ENCODE data around the gene GCK.
A peak's percentile ranks its signal among the peaks of the same experiment; 100 is the strongest.
"Not testable (repeated sequence)": the region's sequence is repeated elsewhere in the genome, so short reads cannot be mapped to it uniquely, and the experiment has no call there.

The GCK gene

GRCh38 chr7:44127161-44127560, 62.1 kb downstream of the GCK start:
- TF ChIP-seq CTCF (IDR thresholded peaks at IDR 0.05; ENCODE audit: insufficient read depth, low read length, missing control alignments): no peak
- ChIA-PET CTCF (interaction anchor here (1.3 kb wide), 1 partner anchor 70 kb away, joined by 3 read pairs; no protein-coding TSS in a partner anchor), POLR2A (no interaction called here)
- H3K4me3 ChIP-seq (ENCODE audit: low read depth, low read length): no peak overlapping the region
- no peak for DNase-seq (ENCODE audit: low read depth, low spot score)

- CTCF ChIA-PET: interaction anchor here (1.1 to 1.7 kb wide), 2 partner anchors 69 to 86 kb away, joined by 3 read pairs; no protein-coding TSS in a partner anchor
- POLR2A ChIA-PET; DNase-seq (ENCODE audit: low read depth, low spot score); H3K4me3 ChIP-seq (ENCODE audit: low read depth, low read length): not testable (repeated sequence)
Measured at GRCh38 chr7:44126574-44126973, 62.7 kb downstream of the GCK start.

- no peak for TF ChIP-seq CTCF (IDR thresholded peaks at IDR 0.05; ENCODE audit: insufficient read depth, low read length, missing control alignments)
- no peak overlapping the region for H3K4me3 ChIP-seq (ENCODE audit: low read depth, low read length)
- no peak for DNase-seq (ENCODE audit: low read depth, low spot score)
- ChIA-PET CTCF (interaction anchor here (0.9 to 3.0 kb wide), 7 partner anchors 24 to 116 kb away, joined by 3 to 14 read pairs (median 4); no protein-coding TSS in a partner anchor), POLR2A (interaction anchor here (1.2 to 1.4 kb wide), 2 partner anchors 52 to 59 kb away, joined by 4 to 5 read pairs; partner anchors contain the start of gene PGAM2)
Measured at GRCh38 chr7:44124822-44125202, 64.4 kb downstream of the GCK start.

GRCh38 chr7:44123190-44124003, 65.8 kb downstream of the GCK start, which contains the start of gene POLD2:
POLD2 (minus strand) TSS chr7:44123548; CDS start chr7:44122053, 1,495 bp downstream.
- peak within 1 kb of the TSS; percentile 80 for H3K4me3 ChIP-seq (ENCODE audit: low read depth, low read length)
- CTCF ChIA-PET: interaction anchor here (1.1 to 3.0 kb wide), 8 partner anchors 11 to 82 kb away, joined by 3 to 14 read pairs (median 4); no protein-coding TSS in a partner anchor
- peak; percentile 56 for DNase-seq (ENCODE audit: low read depth, low spot score)
- no peak for TF ChIP-seq CTCF (IDR thresholded peaks at IDR 0.05; ENCODE audit: insufficient read depth, low read length, missing control alignments)
- POLR2A ChIA-PET: interaction anchor here (0.9 to 1.5 kb wide), 8 partner anchors 8 to 57 kb away, joined by 3 to 8 read pairs (median 4); partner anchors contain the start of genes AEBP1 and PGAM2

GRCh38 chr7:44122529-44122928, 66.7 kb downstream of the GCK start:
- ChIA-PET POLR2A (interaction anchor here (1.0 to 1.5 kb wide), 5 partner anchors 9 to 41 kb away, joined by 3 to 8 read pairs (median 3); partner anchors contain the start of gene AEBP1), CTCF (interaction anchor here (0.9 to 3.0 kb wide), 7 partner anchors 10 to 73 kb away, joined by 3 to 14 read pairs (median 4); no protein-coding TSS in a partner anchor)
- no peak for TF ChIP-seq CTCF (IDR thresholded peaks at IDR 0.05; ENCODE audit: insufficient read depth, low read length, missing control alignments)
- DNase-seq (ENCODE audit: low read depth, low spot score): no peak
- peak overlapping the region; percentile 80 for H3K4me3 ChIP-seq (ENCODE audit: low read depth, low read length)

GRCh38 chr7:44121761-44122420, 67.3 kb downstream of the GCK start:
- no peak for TF ChIP-seq CTCF (IDR thresholded peaks at IDR 0.05; ENCODE audit: insufficient read depth, low read length, missing control alignments)
- ChIA-PET POLR2A (interaction anchor here (1.4 to 1.5 kb wide), 2 partner anchors 10 to 16 kb away, joined by 3 to 8 read pairs; partner anchors contain the start of gene AEBP1), CTCF (interaction anchor here (0.9 to 3.0 kb wide), 5 partner anchors 9 to 73 kb away, joined by 3 to 14 read pairs (median 4); no protein-coding TSS in a partner anchor)
- no peak overlapping the region for H3K4me3 ChIP-seq (ENCODE audit: low read depth, low read length)
- no peak for DNase-seq (ENCODE audit: low read depth, low spot score)
